ENCODE data around the gene SLC46A1. TPM values are rescaled to one million over a fixed set of nuclear protein-coding genes. Genes with fewer than 3 reads are reported as not detected.
A peak's percentile ranks its signal among the peaks of the same experiment; 100 is the strongest.

Gene SLC46A1
- total and polyA plus RNA-seq, 2 of the 13 experiments (the other 11 are each of a cell fraction or from before 2014, with no cell fraction given): 19.6 to 22.6 TPM

DNA sequence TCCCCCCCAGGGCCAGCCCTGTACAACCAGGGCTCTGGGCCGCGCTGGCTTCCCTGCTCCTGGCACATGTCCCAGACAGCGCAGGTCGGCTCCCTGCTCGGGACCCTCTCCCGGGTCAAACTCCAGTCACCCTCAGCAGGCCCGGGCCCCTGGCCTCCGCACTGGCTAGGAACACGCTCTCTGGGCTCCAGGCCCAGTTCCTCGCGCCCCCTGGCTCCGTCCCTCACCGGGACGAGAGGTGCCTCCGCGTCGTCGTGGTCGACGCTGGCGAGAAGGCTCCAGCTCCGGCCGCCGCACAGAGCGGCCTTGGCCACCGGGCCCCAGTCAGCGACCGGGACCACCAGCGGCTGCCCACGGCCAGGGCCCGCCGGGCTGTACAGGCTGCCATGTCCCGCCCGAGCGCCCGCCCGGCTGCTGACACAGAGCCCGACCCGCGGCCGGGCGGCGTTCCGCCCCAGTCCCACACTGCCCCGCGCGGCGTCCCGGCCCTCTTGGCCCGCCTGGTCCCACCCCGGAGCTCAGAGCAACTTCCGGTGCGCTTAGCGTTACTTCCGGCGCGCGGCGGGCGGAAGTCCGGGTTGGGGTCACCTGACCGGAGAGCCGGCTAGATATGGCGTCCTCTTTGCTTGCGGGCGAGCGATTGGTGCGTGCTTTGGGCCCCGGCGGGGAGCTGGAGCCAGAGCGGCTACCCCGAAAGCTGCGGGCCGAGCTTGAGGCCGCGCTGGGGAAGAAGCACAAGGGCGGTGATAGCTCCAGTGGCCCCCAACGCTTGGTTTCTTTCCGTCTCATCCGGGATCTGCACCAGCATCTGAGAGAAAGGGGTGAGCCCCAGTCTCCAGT is 48.7 kb downstream of the SLC46A1 start, which contains the start of gene POLDIP2 (continued):
- TF ChIP-seq RORA (CRISPR knock-in tag; IDR thresholded peaks at IDR 0.05) (0 out of 2 replicates have a peak, but pooled peaks have one; percentile 26), NCOA1 (CRISPR knock-in tag; IDR thresholded peaks at IDR 0.05) (peak; percentile 60; the same call in 1 of the 2 replicates), ZNF792 (CRISPR knock-in tag; IDR thresholded peaks at IDR 0.05) (peak; percentile 68), PCBP2 (optimal IDR thresholded peaks at IDR 0.05; ENCODE audit: low read depth, low read length, poor library complexity, severe bottlenecking) (no peak)
- TF ChIP-seq, protein P1, sequence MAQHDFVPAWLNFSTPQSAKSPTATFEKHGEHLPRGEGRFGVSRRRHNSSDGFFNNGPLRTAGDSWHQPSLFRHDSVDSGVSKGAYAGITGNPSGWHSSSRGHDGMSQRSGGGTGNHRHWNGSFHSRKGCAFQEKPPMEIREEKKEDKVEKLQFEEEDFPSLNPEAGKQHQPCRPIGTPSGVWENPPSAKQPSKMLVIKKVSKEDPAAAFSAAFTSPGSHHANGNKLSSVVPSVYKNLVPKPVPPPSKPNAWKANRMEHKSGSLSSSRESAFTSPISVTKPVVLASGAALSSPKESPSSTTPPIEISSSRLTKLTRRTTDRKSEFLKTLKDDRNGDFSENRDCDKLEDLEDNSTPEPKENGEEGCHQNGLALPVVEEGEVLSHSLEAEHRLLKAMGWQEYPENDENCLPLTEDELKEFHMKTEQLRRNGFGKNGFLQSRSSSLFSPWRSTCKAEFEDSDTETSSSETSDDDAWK (CRISPR knock-in tag; IDR thresholded peaks at IDR 0.05): no peak
- TF ChIP-seq, protein P2, sequence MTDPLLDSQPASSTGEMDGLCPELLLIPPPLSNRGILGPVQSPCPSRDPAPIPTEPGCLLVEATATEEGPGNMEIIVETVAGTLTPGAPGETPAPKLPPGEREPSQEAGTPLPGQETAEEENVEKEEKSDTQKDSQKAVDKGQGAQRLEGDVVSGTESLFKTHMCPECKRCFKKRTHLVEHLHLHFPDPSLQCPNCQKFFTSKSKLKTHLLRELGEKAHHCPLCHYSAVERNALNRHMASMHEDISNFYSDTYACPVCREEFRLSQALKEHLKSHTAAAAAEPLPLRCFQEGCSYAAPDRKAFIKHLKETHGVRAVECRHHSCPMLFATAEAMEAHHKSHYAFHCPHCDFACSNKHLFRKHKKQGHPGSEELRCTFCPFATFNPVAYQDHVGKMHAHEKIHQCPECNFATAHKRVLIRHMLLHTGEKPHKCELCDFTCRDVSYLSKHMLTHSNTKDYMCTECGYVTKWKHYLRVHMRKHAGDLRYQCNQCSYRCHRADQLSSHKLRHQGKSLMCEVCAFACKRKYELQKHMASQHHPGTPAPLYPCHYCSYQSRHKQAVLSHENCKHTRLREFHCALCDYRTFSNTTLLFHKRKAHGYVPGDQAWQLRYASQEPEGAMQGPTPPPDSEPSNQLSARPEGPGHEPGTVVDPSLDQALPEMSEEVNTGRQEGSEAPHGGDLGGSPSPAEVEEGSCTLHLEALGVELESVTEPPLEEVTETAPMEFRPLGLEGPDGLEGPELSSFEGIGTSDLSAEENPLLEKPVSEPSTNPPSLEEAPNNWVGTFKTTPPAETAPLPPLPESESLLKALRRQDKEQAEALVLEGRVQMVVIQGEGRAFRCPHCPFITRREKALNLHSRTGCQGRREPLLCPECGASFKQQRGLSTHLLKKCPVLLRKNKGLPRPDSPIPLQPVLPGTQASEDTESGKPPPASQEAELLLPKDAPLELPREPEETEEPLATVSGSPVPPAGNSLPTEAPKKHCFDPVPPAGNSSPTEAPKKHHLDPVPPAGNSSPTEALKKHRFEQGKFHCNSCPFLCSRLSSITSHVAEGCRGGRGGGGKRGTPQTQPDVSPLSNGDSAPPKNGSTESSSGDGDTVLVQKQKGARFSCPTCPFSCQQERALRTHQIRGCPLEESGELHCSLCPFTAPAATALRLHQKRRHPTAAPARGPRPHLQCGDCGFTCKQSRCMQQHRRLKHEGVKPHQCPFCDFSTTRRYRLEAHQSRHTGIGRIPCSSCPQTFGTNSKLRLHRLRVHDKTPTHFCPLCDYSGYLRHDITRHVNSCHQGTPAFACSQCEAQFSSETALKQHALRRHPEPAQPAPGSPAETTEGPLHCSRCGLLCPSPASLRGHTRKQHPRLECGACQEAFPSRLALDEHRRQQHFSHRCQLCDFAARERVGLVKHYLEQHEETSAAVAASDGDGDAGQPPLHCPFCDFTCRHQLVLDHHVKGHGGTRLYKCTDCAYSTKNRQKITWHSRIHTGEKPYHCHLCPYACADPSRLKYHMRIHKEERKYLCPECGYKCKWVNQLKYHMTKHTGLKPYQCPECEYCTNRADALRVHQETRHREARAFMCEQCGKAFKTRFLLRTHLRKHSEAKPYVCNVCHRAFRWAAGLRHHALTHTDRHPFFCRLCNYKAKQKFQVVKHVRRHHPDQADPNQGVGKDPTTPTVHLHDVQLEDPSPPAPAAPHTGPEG (CRISPR knock-in tag; IDR thresholded peaks at IDR 0.05): peak; percentile 95
- TF ChIP-seq, protein P3, sequence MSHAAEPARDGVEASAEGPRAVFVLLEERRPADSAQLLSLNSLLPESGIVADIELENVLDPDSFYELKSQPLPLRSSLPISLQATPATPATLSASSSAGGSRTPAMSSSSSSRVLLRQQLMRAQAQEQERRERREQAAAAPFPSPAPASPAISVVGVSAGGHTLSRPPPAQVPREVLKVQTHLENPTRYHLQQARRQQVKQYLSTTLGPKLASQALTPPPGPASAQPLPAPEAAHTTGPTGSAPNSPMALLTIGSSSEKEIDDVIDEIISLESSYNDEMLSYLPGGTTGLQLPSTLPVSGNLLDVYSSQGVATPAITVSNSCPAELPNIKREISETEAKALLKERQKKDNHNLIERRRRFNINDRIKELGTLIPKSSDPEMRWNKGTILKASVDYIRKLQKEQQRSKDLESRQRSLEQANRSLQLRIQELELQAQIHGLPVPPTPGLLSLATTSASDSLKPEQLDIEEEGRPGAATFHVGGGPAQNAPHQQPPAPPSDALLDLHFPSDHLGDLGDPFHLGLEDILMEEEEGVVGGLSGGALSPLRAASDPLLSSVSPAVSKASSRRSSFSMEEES (CRISPR knock-in tag; IDR thresholded peaks at IDR 0.05): peak; percentile 81; the same call in 1 of the 2 replicates
- TF ChIP-seq, protein P4, sequence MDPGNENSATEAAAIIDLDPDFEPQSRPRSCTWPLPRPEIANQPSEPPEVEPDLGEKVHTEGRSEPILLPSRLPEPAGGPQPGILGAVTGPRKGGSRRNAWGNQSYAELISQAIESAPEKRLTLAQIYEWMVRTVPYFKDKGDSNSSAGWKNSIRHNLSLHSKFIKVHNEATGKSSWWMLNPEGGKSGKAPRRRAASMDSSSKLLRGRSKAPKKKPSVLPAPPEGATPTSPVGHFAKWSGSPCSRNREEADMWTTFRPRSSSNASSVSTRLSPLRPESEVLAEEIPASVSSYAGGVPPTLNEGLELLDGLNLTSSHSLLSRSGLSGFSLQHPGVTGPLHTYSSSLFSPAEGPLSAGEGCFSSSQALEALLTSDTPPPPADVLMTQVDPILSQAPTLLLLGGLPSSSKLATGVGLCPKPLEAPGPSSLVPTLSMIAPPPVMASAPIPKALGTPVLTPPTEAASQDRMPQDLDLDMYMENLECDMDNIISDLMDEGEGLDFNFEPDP (CRISPR knock-in tag; conservative IDR thresholded peaks at IDR 0.05): no peak
- TF ChIP-seq, protein P5, sequence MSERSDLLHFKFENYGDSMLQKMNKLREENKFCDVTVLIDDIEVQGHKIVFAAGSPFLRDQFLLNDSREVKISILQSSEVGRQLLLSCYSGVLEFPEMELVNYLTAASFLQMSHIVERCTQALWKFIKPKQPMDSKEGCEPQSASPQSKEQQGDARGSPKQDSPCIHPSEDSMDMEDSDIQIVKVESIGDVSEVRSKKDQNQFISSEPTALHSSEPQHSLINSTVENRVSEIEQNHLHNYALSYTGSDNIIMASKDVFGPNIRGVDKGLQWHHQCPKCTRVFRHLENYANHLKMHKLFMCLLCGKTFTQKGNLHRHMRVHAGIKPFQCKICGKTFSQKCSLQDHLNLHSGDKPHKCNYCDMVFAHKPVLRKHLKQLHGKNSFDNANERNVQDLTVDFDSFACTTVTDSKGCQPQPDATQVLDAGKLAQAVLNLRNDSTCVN (CRISPR knock-in tag; IDR thresholded peaks at IDR 0.05; ENCODE audit: borderline replicate concordance): no peak
